ENCODE data around the gene MINK1. TPM values are rescaled to one million over a fixed set of nuclear protein-coding genes. Genes with fewer than 3 reads are reported as not detected.

Gene MINK1
- total RNA-seq, 3 donors from 2014 or later = 25.9 to 58.7 (median 42.0) TPM

GRCh38 chr17:4806456-4806776 lies 26.7 kb upstream of the MINK1 start:
- intact Hi-C loops (cut with DNase I; ENCODE audit: low total_unique reads) = no loop called here

GRCh38 chr17:4806777-4807604 lies 26.1 kb upstream of the MINK1 start, which contains the start of gene PLD2:
Gene PLD2, plus strand, starts transcription at chr17:4807152. Its CDS starts 621 bp downstream, at chr17:4807773.
- TF ChIP-seq POLR2A (IDR thresholded peaks at IDR 0.05) = no peak
- no peak for TF ChIP-seq CTCF (IDR thresholded peaks at IDR 0.05)
- no peak for TF ChIP-seq POLR2AphosphoS5 (IDR thresholded peaks at IDR 0.05)
- DNase-seq (ENCODE audit: low spot score in 2 of 2) = peak; percentile 76 to 79
- Histone ChIP-seq H3K27ac (peak within 1 kb of the TSS; percentile 72 to 80), H3K4me1 (peaks cover 4 to 9% of the 10 kb centered on the region in 2 donors), H3K9me3 (no peaks in the 10 kb centered on the region), H3K4me3 (peak within 1 kb of the TSS; percentile 78 to 88 (median 87)), H3K36me3 (no peaks in the 10 kb centered on the region), H3K27me3 (no peaks in the 10 kb centered on the region)
- intact Hi-C loops (cut with DNase I; ENCODE audit: low total_unique reads) = no loop called here

More at GRCh38 chr17:4806456-4806776, 26.7 kb upstream of the MINK1 start:
- peak overlapping the region; percentile 78 to 88 (median 87) for H3K4me3 ChIP-seq
- DNase-seq (ENCODE audit: low spot score in 2 of 2) = no peak
- TF ChIP-seq CTCF (IDR thresholded peaks at IDR 0.05) = no peak
- TF ChIP-seq POLR2AphosphoS5 (IDR thresholded peaks at IDR 0.05) = no peak
- TF ChIP-seq POLR2A (IDR thresholded peaks at IDR 0.05) = no peak
- H3K27ac ChIP-seq = peak overlapping the region; percentile 72 to 80
- H3K4me1 ChIP-seq = peaks cover 4 to 9% of the 10 kb centered on the region in 2 donors
- H3K36me3 ChIP-seq = no peaks in the 10 kb centered on the region
- H3K27me3 ChIP-seq = no peaks in the 10 kb centered on the region
- no peaks in the 10 kb centered on the region for H3K9me3 ChIP-seq

- no peak for DNase-seq (ENCODE audit: low spot score in 2 of 2)
- intact Hi-C loops (cut with DNase I; ENCODE audit: low total_unique reads) = no loop called here
- Histone ChIP-seq H3K27me3 (no peaks in the 10 kb centered on the region), H3K4me1 (peaks cover 4 to 9% of the 10 kb centered on the region in 2 donors), H3K27ac (peak overlapping the region; percentile 72 to 80), H3K36me3 (no peaks in the 10 kb centered on the region), H3K4me3 (peak overlapping the region; percentile 78 to 88 (median 87)), H3K9me3 (no peaks in the 10 kb centered on the region)
- TF ChIP-seq CTCF (IDR thresholded peaks at IDR 0.05) (no peak), POLR2AphosphoS5 (IDR thresholded peaks at IDR 0.05) (no peak), POLR2A (IDR thresholded peaks at IDR 0.05) (no peak)
Measured at GRCh38 chr17:4807605-4808377, 25.3 kb upstream of the MINK1 start.

- TF ChIP-seq POLR2A (IDR thresholded peaks at IDR 0.05) (no peak), CTCF (IDR thresholded peaks at IDR 0.05) (no peak), POLR2AphosphoS5 (IDR thresholded peaks at IDR 0.05) (no peak)
- H3K27ac ChIP-seq = peak overlapping the region; percentile 44 to 72
Measured at GRCh38 chr17:4808378-4808767, 24.8 kb upstream of the MINK1 start.

More at GRCh38 chr17:4808378-4808767, 24.8 kb upstream of the MINK1 start:
- Histone ChIP-seq H3K4me3 (peak overlapping the region in 2 of 3 donors; percentile 78 to 88), H3K4me1 (peaks cover 4 to 9% of the 10 kb centered on the region in 2 donors), H3K9me3 (no peaks in the 10 kb centered on the region), H3K27me3 (no peaks in the 10 kb centered on the region), H3K36me3 (no peaks in the 10 kb centered on the region)
- peak; percentile 50 to 80 for DNase-seq (ENCODE audit: low spot score in 2 of 2)
- intact Hi-C loops (cut with DNase I; ENCODE audit: low total_unique reads) = no loop called here

Measured in breast epithelium (tissue), 4 donors.